PC-9 (cell line): ENCODE measurements around the gene MYO10. TPM values are rescaled to one million over a fixed set of nuclear protein-coding genes. Genes with fewer than 3 reads are reported as not detected.

Experiments used
- BruUV-seq: library from RNA; stranded (reverse); fragments of 400-500 nt; replicated peaks from 2 replicates; lab custom pipeline; 2021; lab: Mats Ljungman, UMichigan
- CTCF ChIA-PET: fragments of 300-600 bp; sonication (Branson Sonifier 250); formaldehyde crosslinking; loops from one replicate; lab custom pipeline; 2022; ENCODE audit warnings: antibody characterized with exemption; lab: Charles Lee
- POLR2A ChIA-PET: fragments of 300-600 bp; sonication (Branson Sonifier 250); formaldehyde crosslinking; loops from one replicate; lab custom pipeline; 2022; ENCODE audit warnings: antibody characterized with exemption; ENCODE audit not compliant: unreplicated experiment; lab: Charles Lee
- DNase-seq, 2 experiments: peaks; one replicate each; pipeline versions ENCODE4 v3.0.0 to v3.0.0-alpha.2; 2015 to 2022; ENCODE audit warnings: mixed read lengths in 1 of 2
- H2AFZ ChIP-seq: fragments of 200-600 bp; sonication (generic); 2 replicates; pipeline ENCODE4 v1.8.1; 2017; ENCODE audit warnings: antibody characterized with exemption
- H3F3A ChIP-seq: fragments of 200-600 bp; sonication (generic); 2 replicates; pipeline ENCODE4 v1.8.1; 2017; ENCODE audit warnings: antibody characterized with exemption, mild to moderate bottlenecking, low read depth; ENCODE audit not compliant: insufficient read depth
- H3K27ac ChIP-seq: fragments of 200-600 bp; sonication (generic); 2 replicates; pipeline ENCODE4 v1.6.1; 2016; ENCODE audit warnings: mixed run types
- H3K27me3 ChIP-seq: fragments of 200-600 bp; sonication (generic); 2 replicates; pipeline ENCODE4 v1.6.1; 2016; ENCODE audit warnings: low read depth, mixed run types; ENCODE audit not compliant: insufficient read depth
- H3K36me3 ChIP-seq: fragments of 200-600 bp; sonication (generic); 2 replicates; pipeline ENCODE4 v1.6.1; 2016; ENCODE audit warnings: low read depth, mixed run types
- H3K4me1 ChIP-seq: fragments of 200-600 bp; sonication (generic); replicated peaks from 2 replicates; pipeline ENCODE4 v1.6.1; 2016; ENCODE audit warnings: mixed run types; ENCODE audit not compliant: insufficient read depth
- H3K4me2 ChIP-seq: fragments of 200-600 bp; sonication (generic); 2 replicates; pipeline ENCODE4 v1.6.1; 2017; ENCODE audit warnings: mixed run types
- H3K4me3 ChIP-seq: fragments of 200-600 bp; sonication (generic); 2 replicates; pipeline ENCODE4 v1.6.1; 2016; ENCODE audit warnings: mixed run types
- H3K79me2 ChIP-seq: fragments of 200-600 bp; sonication (generic); 2 replicates; pipeline ENCODE4 v1.6.1; 2017; ENCODE audit warnings: low read depth, mixed run types
- H3K9me2 ChIP-seq: fragments of 200-600 bp; sonication (generic); 2 replicates; pipeline ENCODE4 v1.8.1; 2017; ENCODE audit warnings: mild to moderate bottlenecking; ENCODE audit not compliant: insufficient read depth
- H3K9me3 ChIP-seq: fragments of 200-600 bp; sonication (generic); 2 replicates; pipeline ENCODE4 v1.8.1; 2016; ENCODE audit warnings: low read depth; ENCODE audit not compliant: insufficient read depth
- H4K20me1 ChIP-seq: fragments of 200-600 bp; sonication (generic); 2 replicates; pipeline ENCODE4 v1.8.1; 2017; ENCODE audit not compliant: insufficient read depth
- EZH2 ChIP-seq: fragments of 200-600 bp; sonication (generic); IDR thresholded peaks from 2 replicates; pipeline ENCODE4 v1.8.0; 2017; ENCODE audit warnings: antibody characterized with exemption, low read depth
- intact Hi-C: fragments of 100-400 bp; cut with micrococcal nuclease; formaldehyde crosslinking; loops from one replicate; pipeline ENCODE4 v1.10.0; 2022; ENCODE audit not compliant: unreplicated experiment
- total RNA-seq: library from RNA; stranded (reverse); gene quantifications from 2 replicates; pipeline ENCODE4 v1.2.3, GENCODE V29; 2021
- TF ChIP-seq, protein P1 (sequence below): fragments of 200-600 bp; sonication (generic); conservative IDR thresholded peaks from 2 replicates; pipeline ENCODE4 v1.6.1; 2017; ENCODE audit warnings: mixed run types, antibody characterized with exemption, mild to moderate bottlenecking, moderate library complexity

MYO10 gene
- total RNA-seq, 1 experiment from 2014 or later: 92.8 TPM

DNA sequence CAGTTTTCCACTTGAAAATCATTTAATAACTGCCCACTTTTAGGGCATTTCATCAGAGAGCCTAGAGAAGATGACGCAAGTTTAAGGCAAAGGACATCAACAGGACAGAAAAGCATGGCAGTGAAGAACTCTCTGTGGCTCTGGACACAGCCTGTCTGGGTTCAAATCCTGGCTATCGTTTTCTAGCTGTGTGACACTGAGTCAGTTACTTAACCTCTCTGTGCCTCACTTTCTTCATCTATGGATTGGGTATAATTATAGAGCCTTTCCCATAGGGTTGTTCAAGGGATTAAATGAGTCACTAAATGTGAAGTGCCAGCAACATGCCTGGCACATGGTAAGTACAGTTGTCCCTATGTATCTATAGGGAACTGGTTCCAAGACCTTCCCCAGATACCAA lies 6.7 kb downstream of the MYO10 start:
- POLR2A ChIA-PET: no interaction called here

DNA sequence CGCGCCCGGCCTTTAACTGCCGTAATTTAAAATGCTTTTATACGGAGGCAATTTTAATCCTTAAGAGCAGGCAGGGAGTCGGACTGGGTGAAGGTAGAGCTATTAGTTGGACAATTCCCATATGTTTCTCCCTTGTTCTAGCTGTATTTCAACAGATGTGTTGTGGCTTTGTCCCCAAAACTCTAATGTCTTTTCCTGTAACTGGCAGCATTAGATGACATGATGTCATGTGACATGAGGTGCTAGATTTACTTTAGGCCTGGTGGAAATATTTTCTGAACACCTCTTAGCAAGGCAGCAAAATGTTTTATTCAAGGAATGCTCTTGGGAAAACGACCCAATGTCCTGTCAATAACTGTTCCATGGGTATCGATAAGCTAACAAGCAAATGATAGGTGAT lies 8.5 kb downstream of the MYO10 start:
- H3K9me2 ChIP-seq: no peaks in the 10 kb centered on the region
- H3K79me2 ChIP-seq: peaks cover 86% of the 10 kb centered on the region
- H3K4me1 ChIP-seq: peaks cover 14% of the 10 kb centered on the region; the same call in 1 of the 2 replicates
- H4K20me1 ChIP-seq: no peaks in the 10 kb centered on the region
- intact Hi-C loops: no loop called here
- no peaks in the 10 kb centered on the region for H3K27me3 ChIP-seq
- no peak overlapping the region for H3K4me3 ChIP-seq
- H3K27ac ChIP-seq: no peak overlapping the region
- CTCF ChIA-PET: no interaction called here
- no TSS peak for BruUV-seq
- POLR2A ChIA-PET: no interaction called here
- no peak overlapping the region for H3K4me2 ChIP-seq
- no peaks in the 10 kb centered on the region for H3K36me3 ChIP-seq
- no peak for DNase-seq
- TF ChIP-seq, protein P1, sequence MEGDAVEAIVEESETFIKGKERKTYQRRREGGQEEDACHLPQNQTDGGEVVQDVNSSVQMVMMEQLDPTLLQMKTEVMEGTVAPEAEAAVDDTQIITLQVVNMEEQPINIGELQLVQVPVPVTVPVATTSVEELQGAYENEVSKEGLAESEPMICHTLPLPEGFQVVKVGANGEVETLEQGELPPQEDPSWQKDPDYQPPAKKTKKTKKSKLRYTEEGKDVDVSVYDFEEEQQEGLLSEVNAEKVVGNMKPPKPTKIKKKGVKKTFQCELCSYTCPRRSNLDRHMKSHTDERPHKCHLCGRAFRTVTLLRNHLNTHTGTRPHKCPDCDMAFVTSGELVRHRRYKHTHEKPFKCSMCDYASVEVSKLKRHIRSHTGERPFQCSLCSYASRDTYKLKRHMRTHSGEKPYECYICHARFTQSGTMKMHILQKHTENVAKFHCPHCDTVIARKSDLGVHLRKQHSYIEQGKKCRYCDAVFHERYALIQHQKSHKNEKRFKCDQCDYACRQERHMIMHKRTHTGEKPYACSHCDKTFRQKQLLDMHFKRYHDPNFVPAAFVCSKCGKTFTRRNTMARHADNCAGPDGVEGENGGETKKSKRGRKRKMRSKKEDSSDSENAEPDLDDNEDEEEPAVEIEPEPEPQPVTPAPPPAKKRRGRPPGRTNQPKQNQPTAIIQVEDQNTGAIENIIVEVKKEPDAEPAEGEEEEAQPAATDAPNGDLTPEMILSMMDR: no peak
- no peak for TF ChIP-seq EZH2
- H2AFZ ChIP-seq: no peak overlapping the region
- H3F3A ChIP-seq: peaks cover 3% of the 10 kb centered on the region; the same call in 1 of the 2 replicates
- no peaks in the 10 kb centered on the region for H3K9me3 ChIP-seq

More for the DNA sequence above, 6.7 kb downstream of the MYO10 start:
- peaks cover 30% of the 10 kb centered on the region for H3K4me1 ChIP-seq
- H4K20me1 ChIP-seq: peaks cover 6% of the 10 kb centered on the region; the same call in 1 of the 2 replicates
- intact Hi-C loops: no loop called here
- no peaks in the 10 kb centered on the region for H3K9me2 ChIP-seq
- TF ChIP-seq EZH2: no peak
- TF ChIP-seq, protein P1: no peak
- no peak overlapping the region for H3K4me2 ChIP-seq
- no peaks in the 10 kb centered on the region for H3K9me3 ChIP-seq
- CTCF ChIA-PET: no interaction called here
- H3F3A ChIP-seq: peaks cover 2% of the 10 kb centered on the region; the same call in 1 of the 2 replicates
- H3K27me3 ChIP-seq: no peaks in the 10 kb centered on the region
- H3K27ac ChIP-seq: no peak overlapping the region
- no peak for DNase-seq
- H3K4me3 ChIP-seq: no peak overlapping the region
- no TSS peak for BruUV-seq
- no peaks in the 10 kb centered on the region for H3K36me3 ChIP-seq
- no peak overlapping the region for H2AFZ ChIP-seq
- H3K79me2 ChIP-seq: peaks cover 88% of the 10 kb centered on the region

DNA sequence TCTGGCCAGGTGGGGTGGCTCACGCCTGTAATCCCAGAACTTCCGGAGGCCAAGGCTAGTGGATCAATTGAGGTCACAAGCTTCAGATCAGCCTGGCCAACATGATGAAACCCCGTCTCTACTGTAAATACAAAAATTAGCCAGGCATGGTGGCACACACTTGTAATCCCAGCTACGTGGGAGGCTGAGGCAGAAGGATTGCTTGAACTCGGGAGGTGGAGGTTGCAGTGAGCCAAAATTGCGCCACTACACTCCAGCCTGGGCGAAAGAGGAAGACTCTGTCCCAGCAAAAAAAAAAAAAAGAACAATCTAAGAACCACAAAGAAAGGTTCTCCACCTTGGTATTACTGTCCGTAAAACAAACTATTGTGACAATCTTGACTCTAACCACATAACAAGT lies 9.7 kb downstream of the MYO10 start:
- Histone ChIP-seq H3K36me3 (no peaks in the 10 kb centered on the region), H3F3A (peaks cover 3% of the 10 kb centered on the region; the same call in 1 of the 2 replicates), H4K20me1 (no peaks in the 10 kb centered on the region), H3K27me3 (no peaks in the 10 kb centered on the region), H3K79me2 (peaks cover 77% of the 10 kb centered on the region), H3K4me2 (no peak overlapping the region), H3K9me3 (no peaks in the 10 kb centered on the region), H2AFZ (no peak overlapping the region), H3K4me3 (no peak overlapping the region), H3K27ac (no peak overlapping the region), H3K4me1 (peaks cover 2% of the 10 kb centered on the region; the same call in 1 of the 2 replicates), H3K9me2 (no peaks in the 10 kb centered on the region)
- intact Hi-C loops: no loop called here
- DNase-seq: no peak
- TF ChIP-seq, protein P1: no peak
- no peak for TF ChIP-seq EZH2
- BruUV-seq: no TSS peak
- ChIA-PET CTCF (interaction anchor here (0.6 kb wide), 1 partner anchor 121 kb away, joined by 4 read pairs; no protein-coding TSS in a partner anchor), POLR2A (no interaction called here)
